ENCODE results near the gene RPL36. TPM values are rescaled to one million over a fixed set of nuclear protein-coding genes. Genes with fewer than 3 reads are reported as not detected.
A peak's percentile ranks its signal among the peaks of the same experiment; 100 is the strongest.

The RPL36 gene
- total and polyA plus RNA-seq, 2 of the 8 experiments (the other 6 are each of a cell fraction or from before 2014, with no cell fraction given), result 951 to 1,075 TPM

DNA sequence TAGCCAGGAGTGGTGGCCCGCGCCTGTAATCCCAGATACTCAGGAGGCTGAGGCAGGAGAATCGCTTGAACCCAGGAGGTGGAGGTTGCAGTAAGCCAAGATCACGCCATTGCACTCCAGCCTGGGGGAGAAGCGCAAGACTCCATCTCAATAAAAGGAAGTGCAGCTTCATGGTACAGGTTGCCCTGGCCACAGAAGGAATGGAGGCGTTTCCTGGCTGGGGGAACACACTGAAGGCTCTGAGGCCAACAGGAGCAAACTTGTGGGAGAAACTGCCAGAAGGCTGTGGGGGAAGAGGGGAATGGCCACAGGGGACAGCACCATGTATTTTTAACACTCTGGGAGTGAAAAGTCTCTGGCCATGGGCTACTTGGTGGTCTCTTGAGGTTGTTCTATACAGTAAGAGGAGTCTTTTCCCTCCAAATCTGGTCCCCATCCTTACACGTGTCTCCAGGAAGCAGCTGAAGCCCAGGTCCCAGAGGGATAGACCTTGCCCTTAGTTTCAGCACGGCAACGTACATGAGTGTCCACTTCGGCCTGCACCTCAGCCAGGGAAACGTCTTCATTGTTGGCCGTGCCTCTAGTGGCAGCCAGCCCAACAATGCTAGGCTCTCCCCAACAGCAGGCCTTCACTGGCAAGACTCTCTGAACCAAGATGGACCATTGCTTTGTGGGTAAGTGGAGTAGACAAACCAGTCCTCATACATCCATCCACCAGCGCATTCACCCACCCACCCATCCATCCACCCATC lies 17.2 kb upstream of the RPL36 start:
- Histone ChIP-seq H2BK120ac (replicated peaks; ENCODE audit: low read depth, low read length) (no peak overlapping the region), H3K4me3 (ENCODE audit: extremely low read depth in 1 of 4, insufficient read depth in 2 of 4, low read depth in 3 of 4, low read length in 4 of 4) (no peak overlapping the region), H3K9me3 (ENCODE audit: insufficient read depth in 2 of 2, low read depth in 1 of 2, low read length in 1 of 2) (no peaks in the 10 kb centered on the region), H4K8ac (ENCODE audit: extremely low read depth, insufficient read depth, low read length) (no peak overlapping the region; the same call in 1 of the 2 replicates), H2BK20ac (ENCODE audit: low read length) (no peak overlapping the region), H3K9ac (replicated peaks in 1 of 4; ENCODE audit: extremely low read depth in 1 of 4, low read depth in 3 of 4, low read length in 3 of 4) (no peak overlapping the region), H3K79me1 (ENCODE audit: low read depth, low read length) (no peaks in the 10 kb centered on the region; the same call in 1 of the 2 replicates), H2BK5ac (ENCODE audit: low read depth, low read length) (no peak overlapping the region), H3K79me2 (ENCODE audit: control insufficient read depth in 1 of 2, insufficient read depth in 2 of 2, low read length in 2 of 2) (no peaks in the 10 kb centered on the region), H4K91ac (replicated peaks; ENCODE audit: insufficient read length, low read length) (no peak overlapping the region), H3K18ac (ENCODE audit: extremely low read depth, low read length) (no peak overlapping the region), H3K36me3 (ENCODE audit: control insufficient read depth in 2 of 4, insufficient read depth in 4 of 4, low read length in 3 of 4) (peaks cover 10 to 18% (median 14%) of the 10 kb centered on the region in 4 experiments), H2AFZ (ENCODE audit: low read length) (no peak overlapping the region), H3K56ac (replicated peaks; ENCODE audit: insufficient read length, low read depth, low read length) (no peak overlapping the region), H3K14ac (ENCODE audit: insufficient read length) (no peak overlapping the region), H2BK15ac (ENCODE audit: low read length) (no peak overlapping the region), H2BK12ac (ENCODE audit: low read depth, low read length) (no peak overlapping the region), H3K27me3 (replicated peaks in 1 of 4; ENCODE audit: control insufficient read depth in 3 of 4, extremely low read depth in 1 of 4, insufficient read depth in 3 of 4, low read length in 3 of 4) (no peaks in the 10 kb centered on the region), H2AK5ac (ENCODE audit: low read depth, low read length) (no peak overlapping the region), H4K5ac (ENCODE audit: insufficient read length, low read depth, low read length) (no peak overlapping the region), H3K4me2 (ENCODE audit: insufficient read depth in 1 of 2, low read depth in 2 of 2, low read length in 2 of 2) (no peak overlapping the region), H4K20me1 (replicated peaks in 1 of 2; ENCODE audit: control insufficient read depth in 1 of 2, insufficient read depth in 2 of 2, low read length in 2 of 2) (peaks cover 0 to 3% of the 10 kb centered on the region in 2 experiments), H3K27ac (ENCODE audit: low read depth, low read length) (no peak overlapping the region), H3K4me1 (replicated peaks in 1 of 4; ENCODE audit: control insufficient read depth in 3 of 4, insufficient read depth in 4 of 4, low read length in 3 of 4) (peaks cover 0 to 3% (median under 1%) of the 10 kb centered on the region in 4 experiments; a peak in 2 of 7 replicates), H3K23ac (ENCODE audit: insufficient read length) (no peak overlapping the region), H3K23me2 (ENCODE audit: low read depth, low read length) (peaks cover 7% of the 10 kb centered on the region; the same call in 1 of the 2 replicates), H3K4ac (replicated peaks; ENCODE audit: insufficient read length, low read depth, low read length) (no peak overlapping the region)
- CTCF ChIA-PET (ENCODE audit: partially characterized antibody), result interaction anchor here (1.3 kb wide), 1 partner anchor 30 kb away, joined by 4 read pairs; no protein-coding TSS in a partner anchor
- no peak for FAIRE-seq
- WGBS, 2 experiments (ENCODE audit: extremely low coverage in 1 of 2, insufficient coverage in 1 of 2, insufficient read length in 1 of 2, insufficient replicate concordance in 2 of 2, low coverage in 1 of 2, low lambda C conversion rate in 2 of 2, missing lambda C conversion rate in 1 of 2), result 99% methylated on average over 12 of the region's 13 CpGs; no CpG with 5 or more reads in 1 of the 2 experiments
- POLR2A ChIA-PET (ENCODE audit: partially characterized antibody), result interaction anchor here (1.3 to 2.0 kb wide), 2 partner anchors 17 to 18 kb away, joined by 4 to 8 read pairs; partner anchors contain the start of gene RPL36
- TF ChIP-seq POLR2A (IDR thresholded peaks at IDR 0.05; ENCODE audit: control extremely low read depth in 1 of 2, low read depth in 2 of 2, low read length in 2 of 2) (peak in 1 of 2 experiments; percentile 20; a peak in 1 of 3 replicates), NANOG (IDR thresholded peaks at IDR 0.05; ENCODE audit: insufficient read depth, low read depth, low read length, poor library complexity, severe bottlenecking) (no peak)
- no peak for DNase-seq (ENCODE audit: low read depth in 1 of 2, low spot score in 2 of 2)
